HL-60 (cell line): ENCODE results near the gene CNTNAP2.

Experiments used
- GABPA ChIP-seq: IDR thresholded peaks from 2 replicates; pipeline ENCODE4 v1.6.1; 2012; ENCODE audit warnings: low read depth
- POLR2AphosphoS5 ChIP-seq: IDR thresholded peaks from 2 replicates; pipeline ENCODE4 v1.6.1; 2012; ENCODE audit warnings: low read depth
- REST ChIP-seq: IDR thresholded peaks from 2 replicates; pipeline ENCODE4 v1.6.1; 2012; ENCODE audit warnings: low read depth; ENCODE audit not compliant: insufficient replicate concordance
- SPI1 ChIP-seq: IDR thresholded peaks from 2 replicates; pipeline ENCODE4 v1.6.1; 2012; ENCODE audit warnings: low read depth, mild to moderate bottlenecking, borderline replicate concordance
- TF ChIP-seq, protein P1 (sequence below): IDR thresholded peaks from one replicate; pipeline ENCODE4 v1.5.1; 2011; ENCODE audit warnings: low read length, control low read depth, inconsistent platforms; ENCODE audit not compliant: insufficient read depth

DNA sequence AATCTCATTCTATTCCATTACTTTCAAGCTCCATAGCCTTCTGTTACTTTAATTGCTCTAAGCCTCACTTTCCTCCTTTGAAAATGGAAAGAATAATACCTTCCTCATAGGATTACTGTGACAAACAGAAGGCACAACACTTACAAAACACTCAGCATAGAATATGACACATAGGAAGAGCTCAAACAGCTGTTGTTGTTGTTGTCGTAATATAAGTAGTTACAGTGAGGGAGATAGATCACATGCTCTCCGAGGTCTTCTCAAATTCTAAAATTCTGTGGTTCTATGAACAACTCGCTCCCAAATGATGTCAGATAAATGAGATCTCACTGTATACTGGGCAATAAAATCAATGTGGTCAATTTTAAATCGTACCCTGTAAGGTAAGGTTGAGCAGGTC is 1424.7 kb downstream of the CNTNAP2 start:
- TF ChIP-seq, protein P1, sequence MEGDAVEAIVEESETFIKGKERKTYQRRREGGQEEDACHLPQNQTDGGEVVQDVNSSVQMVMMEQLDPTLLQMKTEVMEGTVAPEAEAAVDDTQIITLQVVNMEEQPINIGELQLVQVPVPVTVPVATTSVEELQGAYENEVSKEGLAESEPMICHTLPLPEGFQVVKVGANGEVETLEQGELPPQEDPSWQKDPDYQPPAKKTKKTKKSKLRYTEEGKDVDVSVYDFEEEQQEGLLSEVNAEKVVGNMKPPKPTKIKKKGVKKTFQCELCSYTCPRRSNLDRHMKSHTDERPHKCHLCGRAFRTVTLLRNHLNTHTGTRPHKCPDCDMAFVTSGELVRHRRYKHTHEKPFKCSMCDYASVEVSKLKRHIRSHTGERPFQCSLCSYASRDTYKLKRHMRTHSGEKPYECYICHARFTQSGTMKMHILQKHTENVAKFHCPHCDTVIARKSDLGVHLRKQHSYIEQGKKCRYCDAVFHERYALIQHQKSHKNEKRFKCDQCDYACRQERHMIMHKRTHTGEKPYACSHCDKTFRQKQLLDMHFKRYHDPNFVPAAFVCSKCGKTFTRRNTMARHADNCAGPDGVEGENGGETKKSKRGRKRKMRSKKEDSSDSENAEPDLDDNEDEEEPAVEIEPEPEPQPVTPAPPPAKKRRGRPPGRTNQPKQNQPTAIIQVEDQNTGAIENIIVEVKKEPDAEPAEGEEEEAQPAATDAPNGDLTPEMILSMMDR: no peak
- TF ChIP-seq GABPA: no peak
- no peak for TF ChIP-seq POLR2AphosphoS5
- no peak for TF ChIP-seq REST
- TF ChIP-seq SPI1: no peak
